HEK293 (cell line): Measurements from ENCODE around the gene PLEKHA5.

Experiments used
- CTCF ChIA-PET: fragments of 350-600 bp; formaldehyde crosslinking; extraction: SDS; loops from one replicate; lab custom pipeline; 2021; ENCODE audit warnings: antibody characterized with exemption; lab: Yijun Ruan, JAX
- POLR2A ChIA-PET: fragments of 300-600 bp; formaldehyde crosslinking; extraction: SDS; loops from one replicate; lab custom pipeline; 2020; ENCODE audit warnings: antibody characterized with exemption, inconsistent platforms; lab: Yijun Ruan, JAX
- H3K27ac ChIP-seq: fragments of 200-500 bp; sonication (Bioruptor generic); 2 replicates; pipeline ENCODE4 v1.5.1; 2014; ENCODE audit warnings: low read depth, low read length, control low read depth, inconsistent platforms; ENCODE audit errors: extremely low read depth
- H3K36me3 ChIP-seq, 2 experiments: fragments of 200-500 bp in 1 of 2; sonication (Bioruptor generic) in 1 of 2; 1 replicate in 1 of 2; 2 replicates in 1 of 2; pipeline ENCODE4 v1.5.1; 2014 to 2017; ENCODE audit warnings: inconsistent platforms in 2 of 2, low read length in 2 of 2; ENCODE audit not compliant: control insufficient read depth in 2 of 2, insufficient read depth in 1 of 2
- H3K4me1 ChIP-seq: fragments of 200-500 bp; sonication (Bioruptor generic); 2 replicates; pipeline ENCODE4 v1.5.1; 2014; ENCODE audit warnings: mild to moderate bottlenecking, low read length, inconsistent platforms; ENCODE audit not compliant: control insufficient read depth, insufficient read depth
- H3K4me3 ChIP-seq: 2 replicates; pipeline ENCODE4 v1.5.1; 2011; ENCODE audit warnings: low read depth, mild to moderate bottlenecking, control low read depth, low read length, moderate library complexity
- H3K9me3 ChIP-seq: fragments of 200-500 bp; sonication (Bioruptor generic); 2 replicates; pipeline ENCODE4 v1.5.1; 2014; ENCODE audit warnings: low read depth, low read length, inconsistent platforms; ENCODE audit not compliant: control insufficient read depth, insufficient read depth
- INSM2 ChIP-seq: fragments of 450-650 bp; formaldehyde crosslinking; IDR thresholded peaks from 2 replicates; pipeline ENCODE4 v1.5.1; 2016; ENCODE audit warnings: missing biosample characterization, missing genetic modification characterization
- PRDM10 ChIP-seq: fragments of 450-650 bp; formaldehyde crosslinking; IDR thresholded peaks from 2 replicates; pipeline ENCODE4 v1.5.1; 2016; ENCODE audit warnings: missing biosample characterization, missing genetic modification characterization
- SP3 ChIP-seq: fragments of 450-650 bp; formaldehyde crosslinking; IDR thresholded peaks from 2 replicates; pipeline ENCODE4 v1.5.1; 2016; ENCODE audit warnings: missing biosample characterization, missing genetic modification characterization
- YY1 ChIP-seq: fragments of 450-650 bp; formaldehyde crosslinking; IDR thresholded peaks from 2 replicates; pipeline ENCODE4 v1.5.1; 2018; ENCODE audit warnings: missing biosample characterization, missing genetic modification characterization
- ZBTB1 ChIP-seq: fragments of 450-650 bp; formaldehyde crosslinking; IDR thresholded peaks from 2 replicates; pipeline ENCODE4 v1.5.1; 2016; ENCODE audit warnings: missing biosample characterization, missing genetic modification characterization
- ZBTB49 ChIP-seq: fragments of 450-650 bp; formaldehyde crosslinking; IDR thresholded peaks from 2 replicates; pipeline ENCODE4 v1.5.1; 2016; ENCODE audit warnings: missing biosample characterization, missing genetic modification characterization, low read depth
- ZFP69B ChIP-seq: fragments of 450-650 bp; formaldehyde crosslinking; IDR thresholded peaks from 2 replicates; pipeline ENCODE4 v1.5.1; 2016; ENCODE audit warnings: missing biosample characterization, missing genetic modification characterization
- ZNF114 ChIP-seq: fragments of 450-650 bp; formaldehyde crosslinking; IDR thresholded peaks from 2 replicates; pipeline ENCODE4 v1.5.0; 2017; ENCODE audit warnings: missing biosample characterization, missing genetic modification characterization
- ZNF155 ChIP-seq: fragments of 450-650 bp; formaldehyde crosslinking; IDR thresholded peaks from 2 replicates; pipeline ENCODE4 v1.5.1; 2016; ENCODE audit warnings: missing biosample characterization, missing genetic modification characterization
- ZNF157 ChIP-seq: fragments of 450-650 bp; formaldehyde crosslinking; IDR thresholded peaks from 2 replicates; pipeline ENCODE4 v1.5.1; 2016; ENCODE audit warnings: missing biosample characterization, missing genetic modification characterization
- ZNF18 ChIP-seq: fragments of 450-650 bp; formaldehyde crosslinking; IDR thresholded peaks from 2 replicates; pipeline ENCODE4 v1.5.1; 2016; ENCODE audit warnings: missing biosample characterization, missing genetic modification characterization
- ZNF239 ChIP-seq: fragments of 450-650 bp; formaldehyde crosslinking; IDR thresholded peaks from 2 replicates; pipeline ENCODE4 v1.5.1; 2016; ENCODE audit warnings: missing biosample characterization, missing genetic modification characterization
- ZNF248 ChIP-seq: fragments of 450-650 bp; formaldehyde crosslinking; IDR thresholded peaks from 2 replicates; pipeline ENCODE4 v1.5.1; 2017; ENCODE audit warnings: missing biosample characterization, missing genetic modification characterization
- ZNF335 ChIP-seq: fragments of 450-650 bp; formaldehyde crosslinking; conservative IDR thresholded peaks from 2 replicates; pipeline ENCODE4 v1.5.1; 2016; ENCODE audit warnings: missing biosample characterization, missing genetic modification characterization
- ZNF354C ChIP-seq: fragments of 450-650 bp; formaldehyde crosslinking; IDR thresholded peaks from 2 replicates; pipeline ENCODE4 v1.5.1; 2016; ENCODE audit warnings: missing biosample characterization, missing genetic modification characterization, low read depth, borderline replicate concordance
- ZNF426 ChIP-seq: fragments of 450-650 bp; formaldehyde crosslinking; IDR thresholded peaks from 2 replicates; pipeline ENCODE4 v1.5.1; 2017; ENCODE audit warnings: missing biosample characterization, missing genetic modification characterization, mild to moderate bottlenecking, inconsistent platforms, moderate library complexity
- ZNF473 ChIP-seq: fragments of 450-650 bp; formaldehyde crosslinking; IDR thresholded peaks from 2 replicates; pipeline ENCODE4 v1.5.1; 2017; ENCODE audit warnings: missing biosample characterization, missing genetic modification characterization
- ZNF558 ChIP-seq: fragments of 450-650 bp; formaldehyde crosslinking; IDR thresholded peaks from 2 replicates; pipeline ENCODE4 v1.5.1; 2016; ENCODE audit warnings: missing biosample characterization, missing genetic modification characterization
- ZNF624 ChIP-seq: fragments of 450-650 bp; formaldehyde crosslinking; IDR thresholded peaks from 2 replicates; pipeline ENCODE4 v1.5.1; 2017; ENCODE audit warnings: missing biosample characterization, missing genetic modification characterization
- ZNF777 ChIP-seq: fragments of 450-650 bp; formaldehyde crosslinking; IDR thresholded peaks from 2 replicates; pipeline ENCODE4 v1.5.1; 2017; ENCODE audit warnings: missing biosample characterization, missing genetic modification characterization, borderline replicate concordance
- ZSCAN16 ChIP-seq: fragments of 450-650 bp; formaldehyde crosslinking; IDR thresholded peaks from 2 replicates; pipeline ENCODE4 v1.5.1; 2016; ENCODE audit warnings: missing biosample characterization, missing genetic modification characterization
- ZSCAN30 ChIP-seq: fragments of 450-650 bp; IDR thresholded peaks from 2 replicates; pipeline ENCODE4 v1.5.1; 2018; ENCODE audit warnings: missing biosample characterization, mild to moderate bottlenecking, missing genetic modification characterization, moderate library complexity

PLEKHA5 gene

GRCh38 chr12:19183121-19183838 is 53.7 kb downstream of the PLEKHA5 start:
- POLR2A ChIA-PET = no interaction called here
- Histone ChIP-seq H3K9me3 (no peaks in the 10 kb centered on the region), H3K36me3 (no peaks in the 10 kb centered on the region), H3K4me3 (no peak overlapping the region), H3K4me1 (no peaks in the 10 kb centered on the region), H3K27ac (no peak overlapping the region)
- no peak for TF ChIP-seq ZNF18
- TF ChIP-seq ZNF426 = no peak
- no peak for TF ChIP-seq ZNF473 (tag by site-specific recombination)
- no peak for TF ChIP-seq ZNF157
- no peak for TF ChIP-seq ZNF777 (tag by site-specific recombination)
- TF ChIP-seq ZBTB1 (tag by site-specific recombination) = no peak
- TF ChIP-seq ZNF239 = no peak
- TF ChIP-seq ZFP69B (tag by site-specific recombination) = no peak
- no peak for TF ChIP-seq ZNF624 (tag by site-specific recombination)
- no peak for TF ChIP-seq ZSCAN16 (tag by site-specific recombination)
- TF ChIP-seq ZNF354C (tag by site-specific recombination) = no peak
- TF ChIP-seq ZNF558 (tag by site-specific recombination) = no peak
- TF ChIP-seq, all 188 proteins: peak for 0
- CTCF ChIA-PET = interaction anchor here (0.6 to 1.0 kb wide), 3 partner anchors 12 to 864 kb away, joined by 3 to 6 read pairs (median 3); no protein-coding TSS in a partner anchor

- CTCF ChIA-PET = interaction anchor here (0.9 to 2.4 kb wide), 7 partner anchors 8 to 318 kb away, joined by 3 to 17 read pairs (median 4); no protein-coding TSS in a partner anchor
- no peaks in the 10 kb centered on the region for H3K4me1 ChIP-seq
- no peaks in the 10 kb centered on the region for H3K36me3 ChIP-seq
- H3K9me3 ChIP-seq = no peaks in the 10 kb centered on the region
- TF ChIP-seq PRDM10 (no peak), ZSCAN30 (tag by site-specific recombination) (no peak), INSM2 (tag by site-specific recombination) (no peak), ZBTB49 (tag by site-specific recombination) (no peak), ZNF335 (tag by site-specific recombination) (no peak), ZNF114 (tag by site-specific recombination) (no peak), YY1 (tag by site-specific recombination) (no peak), ZNF155 (tag by site-specific recombination) (no peak), ZNF248 (tag by site-specific recombination) (no peak), SP3 (tag by site-specific recombination) (no peak)
- TF ChIP-seq, all 188 proteins: peak for 0
- Histone ChIP-seq H3K4me3 (no peak overlapping the region), H3K27ac (no peak overlapping the region)
- POLR2A ChIA-PET = no interaction called here
These were observed 55.9 kb downstream of the PLEKHA5 start for GRCh38 chr12:19185262-19185929.
